Thymus (tissue), 11 donors: ENCODE measurements around the gene ELF5. TPM values are rescaled to one million over a fixed set of nuclear protein-coding genes. Genes with fewer than 3 reads are reported as not detected.
A peak's percentile ranks its signal among the peaks of the same experiment; 100 is the strongest.

ENCODE experiments used
- DNase-seq, 9 donors: peaks; one replicate each; pipeline ENCODE4 v3.0.0-alpha.2; 2013; ENCODE audit warnings: low spot score in 9 of 9, low read depth in 6 of 9, missing footprints in 1 of 9
- H3K27ac ChIP-seq, 2 donors: one replicate each; pipeline ENCODE4 v1.5.1; 2013; ENCODE audit warnings: control low read depth in 1 of 2, low read depth in 1 of 2, low read length in 1 of 2, mild to moderate bottlenecking in 1 of 2, moderate library complexity in 1 of 2
- H3K27me3 ChIP-seq, 2 donors: one replicate each; pipeline ENCODE4 v1.5.1; 2013; ENCODE audit warnings: low read length in 1 of 2; ENCODE audit not compliant: control insufficient read depth in 2 of 2, insufficient read depth in 1 of 2
- H3K36me3 ChIP-seq, 2 donors: one replicate each; pipeline ENCODE4 v1.5.1; 2013; ENCODE audit warnings: low read length in 1 of 2, mild to moderate bottlenecking in 1 of 2, moderate library complexity in 1 of 2; ENCODE audit not compliant: control insufficient read depth in 2 of 2, insufficient read depth in 2 of 2
- H3K4me1 ChIP-seq, 2 donors: one replicate each; pipeline ENCODE4 v1.5.1; 2013; ENCODE audit warnings: low read length in 2 of 2; ENCODE audit not compliant: control insufficient read depth in 2 of 2, insufficient read depth in 2 of 2
- H3K4me3 ChIP-seq, 2 donors: one replicate each; pipeline ENCODE4 v1.5.1; 2013; ENCODE audit warnings: low read length in 2 of 2, control low read depth in 1 of 2, mild to moderate bottlenecking in 1 of 2
- H3K9me3 ChIP-seq, 2 donors: one replicate each; pipeline ENCODE4 v1.5.1; 2013; ENCODE audit warnings: low read length in 1 of 2, mild to moderate bottlenecking in 1 of 2; ENCODE audit not compliant: control insufficient read depth in 2 of 2, insufficient read depth in 1 of 2
- WGBS: extraction: QIAGEN DNeasy Blood & Tissue Kit; methylation state at CpG from one replicate; pipeline ENCODE4 v1.1.7; 2013; 5-methylcytosine and 5-hydroxymethylcytosine counted together
- polyA plus RNA-seq: library from polyadenylated mRNA; stranded (reverse); fragments of 200-250 nt; gene quantifications from one replicate; pipeline ENCODE4 v1.2.3, GENCODE V29; 2013
- total RNA-seq: library from RNA; stranded (reverse); fragments of 120-200 nt; gene quantifications from one replicate; pipeline ENCODE4 v1.2.4, GENCODE V29; 2013
- donor health status: healthy.

The ELF5 gene
- total and polyA plus RNA-seq, 2 donors = 0.52 to 4.5 TPM

GRCh38 chr11:34501949-34502348 is 11.6 kb downstream of the ELF5 start:
- DNase-seq = no peak
- Histone ChIP-seq H3K4me1 (no peaks in the 10 kb centered on the region), H3K27ac (peak overlapping the region in 1 of 2 donors; percentile 54)

GRCh38 chr11:34501500-34501899 is 12.1 kb downstream of the ELF5 start:
- WGBS = 79% methylated on average over 4 of the region's 4 CpGs
- Histone ChIP-seq H3K4me3 (no peak overlapping the region), H3K9me3 (no peaks in the 10 kb centered on the region), H3K4me1 (no peaks in the 10 kb centered on the region), H3K27ac (peak overlapping the region in 1 of 2 donors; percentile 25), H3K27me3 (no peaks in the 10 kb centered on the region), H3K36me3 (no peaks in the 10 kb centered on the region)
- DNase-seq = no peak

More at GRCh38 chr11:34501949-34502348, 11.6 kb downstream of the ELF5 start:
- no peak overlapping the region for H3K4me3 ChIP-seq
- WGBS = 39% methylated on average over 2 of the region's 2 CpGs
- no peaks in the 10 kb centered on the region for H3K36me3 ChIP-seq
- H3K9me3 ChIP-seq = no peaks in the 10 kb centered on the region
- no peaks in the 10 kb centered on the region for H3K27me3 ChIP-seq

- Histone ChIP-seq H3K4me1 (no peaks in the 10 kb centered on the region), H3K27me3 (no peaks in the 10 kb centered on the region), H3K4me3 (no peak overlapping the region), H3K27ac (no peak overlapping the region), H3K9me3 (no peaks in the 10 kb centered on the region), H3K36me3 (no peaks in the 10 kb centered on the region)
- WGBS = 93% methylated on average over 3 of the region's 3 CpGs
- no peak for DNase-seq
Measured at GRCh38 chr11:34499719-34500500, 13.7 kb downstream of the ELF5 start.

- no peaks in the 10 kb centered on the region for H3K36me3 ChIP-seq
- H3K27ac ChIP-seq = no peak overlapping the region
- DNase-seq = no peak
- no peaks in the 10 kb centered on the region for H3K9me3 ChIP-seq
- H3K27me3 ChIP-seq = no peaks in the 10 kb centered on the region
- H3K4me3 ChIP-seq = no peak overlapping the region
- no peaks in the 10 kb centered on the region for H3K4me1 ChIP-seq
- WGBS = 92% methylated on average over 26 of the region's 26 CpGs
Measured at GRCh38 chr11:34495724-34496377, 17.7 kb downstream of the ELF5 start.

- Histone ChIP-seq H3K4me1 (no peaks in the 10 kb centered on the region), H3K36me3 (no peaks in the 10 kb centered on the region), H3K27me3 (no peaks in the 10 kb centered on the region), H3K9me3 (no peaks in the 10 kb centered on the region), H3K27ac (no peak overlapping the region), H3K4me3 (no peak overlapping the region)
- no peak for DNase-seq
- 95% methylated on average over 12 of the region's 12 CpGs for WGBS
Measured at GRCh38 chr11:34495239-34495723, 18.3 kb downstream of the ELF5 start.

GRCh38 chr11:34493926-34494595 is 19.5 kb downstream of the ELF5 start:
- H3K27me3 ChIP-seq = no peaks in the 10 kb centered on the region
- H3K36me3 ChIP-seq = no peaks in the 10 kb centered on the region
- WGBS = 90% methylated on average over 4 of the region's 4 CpGs
- H3K9me3 ChIP-seq = no peaks in the 10 kb centered on the region
- DNase-seq = no peak
- no peaks in the 10 kb centered on the region for H3K4me1 ChIP-seq
- H3K4me3 ChIP-seq = no peak overlapping the region
- H3K27ac ChIP-seq = no peak overlapping the region

GRCh38 chr11:34493468-34493867 is 20.1 kb downstream of the ELF5 start:
- no peaks in the 10 kb centered on the region for H3K4me1 ChIP-seq
- no peak overlapping the region for H3K27ac ChIP-seq
- H3K4me3 ChIP-seq = no peak overlapping the region
- no peaks in the 10 kb centered on the region for H3K36me3 ChIP-seq
- 93% methylated on average over 8 of the region's 8 CpGs for WGBS
- no peaks in the 10 kb centered on the region for H3K9me3 ChIP-seq
- DNase-seq = no peak
- H3K27me3 ChIP-seq = no peaks in the 10 kb centered on the region

- no peak overlapping the region for H3K4me3 ChIP-seq
- H3K27me3 ChIP-seq = no peaks in the 10 kb centered on the region
- no peaks in the 10 kb centered on the region for H3K36me3 ChIP-seq
- no peak overlapping the region for H3K27ac ChIP-seq
- DNase-seq = peak in 8 of 9 donors; percentile 12 to 56 (median 24)
- H3K4me1 ChIP-seq = no peaks in the 10 kb centered on the region
- WGBS = 60% methylated on average over 8 of the region's 8 CpGs
- no peaks in the 10 kb centered on the region for H3K9me3 ChIP-seq
Measured at GRCh38 chr11:34492806-34493414, 20.7 kb downstream of the ELF5 start.
